NCI-H2107 treated with DMSO at 0.1 percent for 48 hours (cell line): ENCODE results near the gene MSL3B.

Source experiments
- DNase-seq: peaks from one replicate; lab custom pipeline; 2025; ENCODE audit not compliant: unreplicated experiment; lab: John Stamatoyannopoulos, UW

The MSL3B gene

GRCh38 chr2:233853883-233854240 lies 14.3 kb downstream of the MSL3B start:
- DNase-seq: no peak

GRCh38 chr2:233853353-233853752 lies 14.8 kb downstream of the MSL3B start:
- no peak for DNase-seq

GRCh38 chr2:233852056-233852455 lies 16.1 kb downstream of the MSL3B start:
- DNase-seq: no peak

GRCh38 chr2:233851169-233851568 lies 17.0 kb downstream of the MSL3B start:
- DNase-seq: no peak

DNA sequence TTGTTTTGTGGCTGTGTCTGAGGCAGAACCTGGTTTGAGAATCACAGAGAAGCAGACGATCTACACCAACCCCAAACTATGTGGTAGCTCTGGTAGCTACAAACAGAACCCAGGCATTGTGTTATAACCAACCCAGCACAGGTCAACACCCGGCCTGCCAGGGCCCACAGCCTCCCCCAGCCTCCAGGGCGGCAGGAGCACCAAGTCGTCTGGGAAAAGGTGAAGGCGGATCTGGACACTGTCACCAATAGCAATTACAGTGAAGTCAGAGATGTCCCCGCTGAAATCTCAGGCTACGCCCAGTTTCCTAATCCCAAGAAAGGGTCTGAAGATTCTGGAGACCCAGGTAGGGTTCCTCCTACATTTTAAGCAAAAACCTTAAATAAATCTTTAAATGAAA lies 17.4 kb downstream of the MSL3B start:
- no peak for DNase-seq

DNA sequence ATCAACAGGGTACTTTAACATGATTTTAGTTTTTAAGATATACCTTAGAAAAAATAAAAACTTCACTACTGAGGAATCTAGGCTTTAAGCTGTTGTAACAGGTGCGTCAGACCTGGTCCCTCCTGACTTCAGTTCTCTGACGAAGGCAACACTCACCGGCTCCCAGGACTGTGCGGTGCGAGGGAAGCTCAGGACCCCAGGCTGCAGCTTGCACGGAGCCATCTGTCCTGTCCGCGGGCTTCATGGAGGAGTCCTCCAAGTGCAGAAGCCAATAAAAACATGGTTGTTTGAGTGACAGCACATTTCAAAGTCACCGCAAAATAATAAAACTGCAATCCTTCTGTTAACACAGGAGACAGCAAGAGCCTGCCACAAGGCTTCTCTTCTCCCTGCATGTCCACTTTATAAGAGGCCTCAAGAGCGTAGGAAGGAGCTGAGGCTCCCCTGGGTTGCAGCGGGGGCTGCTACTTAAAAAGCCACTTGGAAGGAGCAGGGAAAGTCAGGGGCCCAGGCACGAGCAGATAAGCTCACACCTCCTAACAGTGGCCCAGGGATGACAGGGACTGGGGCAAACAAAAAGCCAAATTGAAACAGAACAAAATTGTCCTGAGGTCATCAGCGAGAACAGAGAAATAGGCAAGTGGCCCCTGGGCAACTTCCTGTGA lies 18.4 kb downstream of the MSL3B start:
- no peak for DNase-seq

GRCh38 chr2:233848276-233848675 lies 19.9 kb downstream of the MSL3B start:
- DNase-seq: no peak

DNA sequence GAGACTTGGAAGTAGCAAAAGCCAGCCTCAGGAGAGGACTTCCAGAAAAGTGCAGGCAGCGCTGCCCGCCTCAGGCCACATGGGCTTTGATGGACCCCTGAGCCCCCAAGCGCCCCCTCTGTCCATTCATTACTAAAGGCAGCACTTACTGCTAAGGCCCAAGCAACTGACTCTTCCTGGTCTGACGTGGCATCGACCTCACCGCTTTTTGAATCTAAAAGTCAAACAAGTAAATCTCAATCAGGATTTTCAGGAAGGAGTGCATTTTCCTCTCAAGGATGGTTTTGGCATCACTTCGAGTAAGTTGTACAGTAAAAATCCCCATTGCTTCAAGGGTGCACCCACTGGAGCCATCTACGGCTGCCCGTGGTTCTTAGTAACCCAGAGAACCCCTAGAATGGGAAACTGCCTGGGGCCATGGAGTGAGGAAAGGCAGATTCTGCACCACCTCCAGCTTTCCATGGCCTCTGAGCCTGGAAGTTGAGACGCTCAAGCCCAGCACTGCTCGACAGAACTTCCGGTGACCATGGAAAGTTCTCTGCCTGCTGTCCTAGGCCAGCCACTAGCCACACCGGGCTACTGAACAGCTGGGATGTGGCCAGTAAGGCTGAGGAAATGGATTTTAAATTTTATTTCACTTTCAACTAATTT lies 20.8 kb downstream of the MSL3B start:
- no peak for DNase-seq

DNA sequence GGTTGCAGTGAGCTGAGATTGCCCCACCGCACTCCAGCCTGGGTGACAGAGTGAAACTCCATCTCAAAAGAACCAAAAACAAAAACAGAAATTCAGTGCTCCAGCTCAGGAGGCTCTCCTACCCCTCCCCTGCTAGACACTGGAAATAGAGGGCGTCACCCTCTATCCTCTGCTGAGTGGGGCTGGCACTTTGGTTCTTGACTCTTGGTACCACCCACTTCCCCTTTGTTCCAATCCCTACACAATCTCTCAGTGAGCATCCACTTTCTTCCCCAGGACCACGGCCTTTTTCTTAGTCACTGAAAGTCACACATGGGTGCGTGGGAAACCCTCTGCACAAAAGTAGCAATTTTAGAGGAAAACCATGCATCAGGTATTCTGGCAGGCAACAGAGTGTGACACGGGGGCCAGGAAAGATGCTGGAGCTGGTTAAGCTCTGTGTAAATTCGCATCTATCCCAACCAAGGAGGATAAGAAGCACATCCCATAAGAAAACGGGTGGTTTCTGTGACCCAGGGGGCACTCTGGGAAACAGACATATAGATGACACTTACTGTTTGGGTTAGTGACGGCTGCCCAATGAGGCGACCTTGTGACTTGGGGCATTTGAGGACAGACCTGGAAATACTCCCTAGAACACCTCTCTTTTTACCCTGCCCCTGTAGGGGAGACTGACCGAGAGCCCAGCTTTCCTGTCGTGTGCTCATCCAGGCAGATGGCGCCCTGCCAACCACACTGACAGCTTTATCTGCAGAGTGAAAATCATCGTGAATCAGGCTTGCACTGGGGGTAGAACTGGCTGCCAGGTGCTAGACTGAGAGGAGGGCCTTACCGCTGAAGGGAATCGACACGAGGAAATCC lies 21.6 kb downstream of the MSL3B start:
- DNase-seq: no peak

DNA sequence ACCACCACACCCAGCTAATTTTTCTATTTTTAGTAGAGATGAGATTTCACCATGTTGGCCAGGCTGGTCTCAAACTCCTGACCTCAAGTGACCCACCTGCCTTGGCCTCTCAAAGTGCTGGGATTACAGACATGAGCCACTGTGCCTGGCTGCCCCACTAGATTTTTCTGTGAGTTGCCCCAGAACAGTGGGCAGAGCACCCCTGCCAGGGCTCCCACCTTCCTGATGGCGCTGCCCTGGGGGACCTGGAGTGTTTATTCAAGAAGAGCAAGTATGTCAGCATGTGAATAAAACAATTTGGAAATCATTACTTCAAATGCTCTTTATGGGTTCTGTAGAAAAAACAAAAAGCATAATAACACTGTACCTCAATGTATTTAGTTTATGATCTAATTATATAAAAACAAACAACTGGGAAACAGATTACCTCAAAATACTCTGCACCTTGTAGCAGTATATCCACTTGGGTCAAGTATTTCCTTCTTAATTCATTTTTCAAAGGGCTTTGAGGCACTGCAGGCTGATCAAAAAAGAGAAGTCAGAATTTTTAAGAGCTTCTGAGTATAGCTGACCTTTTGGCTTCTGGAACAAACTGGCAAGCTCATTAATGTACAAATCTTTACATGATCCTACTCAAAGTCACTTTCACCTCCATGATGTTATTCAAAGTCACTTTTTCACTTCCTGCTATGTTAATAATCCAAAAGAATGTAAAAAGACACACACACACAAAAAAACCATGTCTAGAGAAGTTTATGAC lies 22.7 kb downstream of the MSL3B start:
- no peak for DNase-seq

GRCh38 chr2:233844836-233845235 lies 23.4 kb downstream of the MSL3B start:
- no peak for DNase-seq

GRCh38 chr2:233844064-233844807 lies 23.9 kb downstream of the MSL3B start:
- no peak for DNase-seq

- DNase-seq: no peak
These were observed 27.0 kb downstream of the MSL3B start for GRCh38 chr2:233841183-233841582.

DNA sequence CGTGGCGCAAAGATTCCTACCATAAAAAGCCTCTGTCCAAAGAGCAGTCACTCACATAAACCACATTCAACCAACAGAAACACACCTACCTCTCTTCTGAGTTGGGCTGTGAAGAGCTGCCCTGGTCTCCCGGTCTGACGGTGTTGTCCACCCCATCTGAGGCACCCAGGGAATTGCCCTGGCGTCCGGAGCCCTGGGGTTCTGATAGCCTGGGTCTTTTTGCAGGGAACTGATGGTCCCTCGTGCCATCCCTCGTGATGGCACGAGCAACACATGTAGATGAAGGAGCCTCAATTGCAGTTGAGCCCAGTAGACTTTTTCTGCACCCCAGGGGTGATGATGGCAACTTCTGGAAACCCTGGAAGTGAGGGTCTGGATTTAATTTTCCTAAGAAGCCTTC lies 27.7 kb downstream of the MSL3B start:
- no peak for DNase-seq

DNA sequence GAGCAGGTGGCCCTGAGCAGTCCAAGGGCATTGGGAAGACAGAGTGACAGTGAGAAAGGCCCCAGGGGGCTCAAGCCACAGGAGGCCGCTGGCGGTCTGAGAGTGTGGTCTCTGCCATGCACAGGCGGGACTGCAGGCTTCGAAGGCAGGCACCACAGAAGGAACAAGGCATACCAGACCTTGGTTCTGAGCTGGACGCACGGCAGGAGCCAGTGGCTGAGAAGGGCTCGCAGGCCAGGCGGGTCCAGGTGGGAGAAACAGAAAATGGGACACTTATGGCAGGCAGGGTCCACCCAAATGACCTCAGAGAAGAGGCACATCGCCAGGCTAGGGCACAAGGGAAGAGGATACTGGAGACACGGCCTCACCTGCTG lies 28.8 kb downstream of the MSL3B start:
- DNase-seq: no peak

DNA sequence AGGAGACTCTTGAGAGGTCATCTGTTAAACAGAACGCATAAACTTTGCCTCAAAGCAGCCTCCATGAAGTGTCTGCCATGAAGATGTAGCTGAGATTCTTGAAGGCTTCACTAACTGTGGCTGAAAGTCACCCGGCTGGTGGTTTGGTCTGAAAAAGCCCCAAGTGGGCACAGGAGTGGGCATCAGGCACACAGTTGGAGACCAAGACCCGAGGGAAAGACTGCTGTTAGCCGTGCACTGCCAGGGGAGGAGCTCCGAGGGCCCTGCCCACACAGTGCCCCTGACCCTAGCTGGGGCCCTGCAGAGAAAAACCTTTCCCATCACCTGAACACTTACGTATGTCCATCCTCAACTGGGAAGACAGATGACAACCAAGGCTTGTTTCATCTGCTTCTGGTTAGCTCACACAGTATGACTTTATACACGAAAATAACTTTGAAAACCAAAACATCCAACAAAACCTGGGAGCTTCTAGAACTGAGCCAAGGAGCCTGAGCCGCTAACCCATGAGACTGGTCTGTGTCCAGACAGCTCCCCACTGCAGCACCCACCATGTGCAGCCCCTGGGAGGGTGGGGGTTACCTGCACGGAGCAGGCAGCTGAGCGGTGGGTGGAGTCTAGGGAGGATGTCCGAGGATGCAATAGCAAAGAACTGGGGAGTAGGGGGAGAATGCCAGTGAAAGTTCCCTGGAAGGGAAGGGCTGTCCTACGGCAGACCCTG lies 29.3 kb downstream of the MSL3B start:
- DNase-seq: no peak

GRCh38 chr2:233838251-233838650 lies 29.9 kb downstream of the MSL3B start:
- DNase-seq: no peak

DNA sequence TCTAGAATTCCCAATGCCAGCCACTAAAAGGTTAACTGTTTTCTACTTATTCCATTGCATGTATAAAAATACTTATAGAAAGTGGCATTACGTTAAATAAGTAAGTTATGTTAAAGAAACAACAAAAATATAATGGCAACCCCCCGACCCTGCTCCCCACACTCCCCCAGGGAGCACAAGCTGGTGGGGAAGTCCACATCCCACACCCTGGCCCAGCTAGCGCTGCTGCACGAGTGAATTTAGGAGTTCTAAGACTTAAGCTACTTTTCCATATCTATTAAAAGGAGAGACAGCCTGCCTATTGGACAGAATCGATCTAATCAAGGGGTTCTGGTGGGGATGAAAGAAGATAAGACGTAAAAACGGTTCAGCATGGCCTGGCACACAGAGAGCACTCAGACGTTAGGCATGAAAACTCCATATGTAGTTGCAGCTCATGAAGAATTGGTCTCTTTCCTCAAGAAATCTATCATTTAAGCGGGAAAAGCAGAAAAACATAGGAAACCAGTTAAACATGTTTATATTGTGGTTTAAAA lies 30.4 kb downstream of the MSL3B start:
- DNase-seq: no peak

DNA sequence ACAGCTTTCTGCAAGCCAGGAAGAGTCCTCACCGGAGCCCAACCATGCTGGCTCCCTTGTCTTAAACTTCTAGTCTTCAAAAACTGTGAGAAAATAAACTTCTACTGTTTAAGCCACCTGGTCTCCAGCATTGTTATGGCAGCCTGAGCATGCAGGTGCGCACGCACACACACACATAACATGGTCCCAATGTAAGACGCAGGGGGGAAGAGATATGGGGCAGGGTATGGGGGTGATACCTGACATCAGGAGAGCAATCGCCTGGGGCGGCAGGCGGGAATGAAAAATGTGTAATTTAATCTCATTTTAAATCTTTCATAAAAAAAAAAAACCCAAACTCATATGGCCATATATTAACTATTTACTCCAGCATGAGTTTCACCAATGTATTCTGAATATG lies 31.8 kb downstream of the MSL3B start:
- DNase-seq: no peak
